Measurements from ENCODE around the gene SETD1B.

SETD1B gene

DNA sequence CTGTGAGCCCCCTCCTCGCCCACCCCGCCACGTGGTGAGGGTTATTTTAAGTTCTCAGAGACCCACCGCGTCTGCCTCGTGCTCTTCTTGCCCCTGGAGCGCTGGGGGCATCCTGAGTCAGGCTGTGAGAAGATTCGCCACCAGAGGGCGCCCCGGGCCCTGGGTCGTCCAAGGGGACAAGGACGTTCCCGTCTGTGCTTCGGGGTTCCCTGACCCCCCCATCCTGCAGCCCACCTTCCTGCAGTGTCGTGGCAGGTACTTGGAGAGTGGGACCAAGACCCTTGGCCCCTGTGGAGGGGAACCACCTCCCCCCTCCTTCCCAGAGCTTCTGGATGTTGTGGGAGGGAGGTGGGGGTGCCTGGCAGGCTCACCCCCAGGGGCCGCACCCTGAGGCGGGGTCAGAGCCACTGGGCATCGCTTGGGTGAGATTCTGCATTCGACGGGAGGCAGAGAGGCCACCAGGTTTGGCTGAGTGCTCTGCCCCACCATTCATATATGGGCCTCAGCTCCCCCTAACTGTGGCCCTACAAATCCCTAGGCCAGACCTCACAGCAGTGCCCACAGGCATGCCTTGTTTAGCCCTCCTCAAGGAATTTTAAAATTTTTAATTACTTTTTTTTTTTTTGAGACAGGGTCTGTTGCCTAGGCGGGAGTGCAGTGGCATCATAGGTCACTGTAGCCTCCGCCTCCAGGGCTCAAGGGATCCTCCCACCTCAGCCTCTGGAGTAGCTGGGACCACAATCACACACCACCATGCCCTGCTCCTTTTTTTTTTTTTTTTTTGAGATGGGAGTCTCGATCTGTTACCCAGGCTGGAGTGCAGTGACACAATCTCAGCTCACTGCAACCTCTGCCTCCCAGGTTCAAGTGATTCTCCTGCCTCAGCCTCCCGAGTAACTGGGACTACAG lies 27.4 kb upstream of the SETD1B start:
- H3K27me3 ChIP-seq (ENCODE audit: insufficient read depth, low read length, poor library complexity): no peaks in the 10 kb centered on the region
- H3K56ac ChIP-seq (ENCODE audit: low read length): peak overlapping the region; percentile 42
- whole genome bisulfite sequencing (ENCODE audit: extremely low coverage, insufficient coverage, low lambda C conversion rate): no CpG with 5 or more reads among the region's 24 CpGs
- H3K79me1 ChIP-seq (ENCODE audit: low read length): no peaks in the 10 kb centered on the region
- H3K4me3 ChIP-seq (ENCODE audit: low read length): no peak overlapping the region
- H3K4me1 ChIP-seq (ENCODE audit: control insufficient read depth, low read depth, low read length): no peaks in the 10 kb centered on the region
- H2BK15ac ChIP-seq (replicated peaks; ENCODE audit: low read depth): no peak overlapping the region
- H3K4ac ChIP-seq (ENCODE audit: low read depth, low read length): no peak overlapping the region
- H4K5ac ChIP-seq (ENCODE audit: low read length): no peak overlapping the region
- H3K23ac ChIP-seq (ENCODE audit: low read length): no peak overlapping the region
- H2BK120ac ChIP-seq (ENCODE audit: low read depth, low read length): no peak overlapping the region
- no peak overlapping the region for H3K4me2 ChIP-seq (ENCODE audit: low read length)
- H2AK5ac ChIP-seq (ENCODE audit: low read length): no peak overlapping the region
- H4K8ac ChIP-seq (ENCODE audit: low read depth, low read length): no peak overlapping the region
- no peaks in the 10 kb centered on the region for H3K79me2 ChIP-seq (ENCODE audit: control insufficient read depth, insufficient read depth, low read length)
- DNase-seq: peak; percentile 73
- no peak overlapping the region for H3K27ac ChIP-seq (ENCODE audit: low read depth, low read length)
- peaks cover 2% of the 10 kb centered on the region for H3K36me3 ChIP-seq (ENCODE audit: control insufficient read depth, insufficient read depth, low read length)
- H3K18ac ChIP-seq (ENCODE audit: low read length): no peak overlapping the region
- H3K9ac ChIP-seq (ENCODE audit: low read length): no peak overlapping the region
- no peak overlapping the region for H2BK5ac ChIP-seq (ENCODE audit: low read length)

DNA sequence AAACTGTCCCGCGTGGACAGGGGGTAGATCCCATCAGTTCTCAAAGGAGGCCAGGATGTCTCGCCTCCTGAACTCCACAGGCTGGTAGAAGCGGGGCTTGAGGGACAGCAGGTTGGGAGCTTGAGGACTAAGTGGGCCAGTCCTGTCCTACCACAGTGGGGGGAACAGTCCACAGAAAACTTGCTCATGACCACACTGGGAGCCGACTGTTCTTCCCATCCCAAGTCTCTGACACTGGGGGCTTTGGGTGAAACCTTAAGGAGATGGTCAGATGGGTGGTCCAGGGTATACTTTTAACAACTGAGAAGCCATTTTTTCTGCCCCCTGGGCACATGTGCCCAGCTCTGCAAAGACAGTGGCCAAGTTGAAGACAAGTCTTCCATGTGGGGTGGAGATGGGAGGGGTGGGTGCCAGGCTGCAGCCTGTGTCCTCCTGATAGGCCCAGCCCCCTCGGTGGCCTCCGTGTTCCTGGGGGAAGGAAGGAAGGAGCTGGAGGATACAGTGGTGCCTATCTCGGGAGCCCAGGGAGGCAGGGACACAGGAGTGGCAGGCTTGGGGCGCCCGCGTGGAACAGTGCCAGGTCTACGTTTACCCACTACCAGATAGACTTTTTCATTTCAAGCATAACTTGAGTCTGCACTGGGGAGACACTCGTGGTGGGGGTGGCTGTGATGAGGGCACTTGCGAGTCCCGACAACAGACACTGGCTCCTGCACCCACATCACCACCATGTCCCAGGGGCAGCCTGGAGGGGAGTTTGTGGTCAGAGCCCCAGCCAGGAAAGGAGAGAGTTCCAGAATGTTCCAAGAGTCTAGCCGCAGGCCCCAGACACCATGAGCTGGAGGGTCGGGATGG lies 25.0 kb upstream of the SETD1B start:
- Histone ChIP-seq H3K4ac (ENCODE audit: low read depth, low read length) (no peak overlapping the region), H3K36me3 (ENCODE audit: control insufficient read depth, insufficient read depth, low read length) (peaks cover 2% of the 10 kb centered on the region), H3K79me1 (ENCODE audit: low read length) (no peaks in the 10 kb centered on the region), H2BK120ac (ENCODE audit: low read depth, low read length) (no peak overlapping the region), H4K5ac (ENCODE audit: low read length) (no peak overlapping the region), H3K56ac (ENCODE audit: low read length) (no peak overlapping the region), H2BK5ac (ENCODE audit: low read length) (no peak overlapping the region), H3K23ac (ENCODE audit: low read length) (no peak overlapping the region), H2BK15ac (replicated peaks; ENCODE audit: low read depth) (no peak overlapping the region), H3K9ac (ENCODE audit: low read length) (no peak overlapping the region), H3K79me2 (ENCODE audit: control insufficient read depth, insufficient read depth, low read length) (no peaks in the 10 kb centered on the region), H3K27ac (ENCODE audit: low read depth, low read length) (no peak overlapping the region), H3K4me3 (ENCODE audit: low read length) (no peak overlapping the region), H4K8ac (ENCODE audit: low read depth, low read length) (no peak overlapping the region), H2AK5ac (ENCODE audit: low read length) (no peak overlapping the region), H3K27me3 (ENCODE audit: insufficient read depth, low read length, poor library complexity) (no peaks in the 10 kb centered on the region), H3K4me2 (ENCODE audit: low read length) (no peak overlapping the region), H3K18ac (ENCODE audit: low read length) (no peak overlapping the region), H3K4me1 (ENCODE audit: control insufficient read depth, low read depth, low read length) (no peaks in the 10 kb centered on the region)
- DNase-seq: no peak
- no CpG with 5 or more reads among the region's 17 CpGs for WGBS (ENCODE audit: extremely low coverage, insufficient coverage, low lambda C conversion rate)

DNA sequence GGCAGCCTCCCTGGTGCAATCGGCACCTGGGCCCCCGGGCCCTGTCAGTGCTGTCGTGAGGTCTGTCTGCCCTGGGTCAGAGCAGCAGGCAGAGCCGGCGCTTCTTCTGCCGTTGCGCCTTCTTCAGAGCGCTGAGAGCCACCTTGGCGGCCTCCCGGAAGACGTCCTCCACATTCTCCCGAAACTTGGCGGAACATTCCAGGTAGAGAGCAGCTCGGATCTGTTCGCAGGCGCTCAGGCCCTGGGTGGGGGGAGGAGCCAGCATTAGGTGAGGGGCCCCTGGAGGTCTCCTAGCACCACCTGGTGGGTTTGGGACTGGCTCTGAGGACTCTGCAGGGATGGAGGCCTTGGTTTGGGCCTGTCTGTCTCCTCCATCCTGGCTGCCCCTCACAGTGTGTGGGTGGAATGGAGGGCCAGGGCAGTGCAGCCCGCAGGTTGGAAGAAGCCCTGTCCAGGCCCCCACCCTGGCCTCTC lies 24.4 kb upstream of the SETD1B start:
- DNase-seq: no peak
- Histone ChIP-seq H3K9ac (ENCODE audit: low read length) (no peak overlapping the region), H2BK5ac (ENCODE audit: low read length) (no peak overlapping the region), H2BK120ac (ENCODE audit: low read depth, low read length) (no peak overlapping the region), H3K27ac (ENCODE audit: low read depth, low read length) (no peak overlapping the region), H3K27me3 (ENCODE audit: insufficient read depth, low read length, poor library complexity) (no peaks in the 10 kb centered on the region), H2AK5ac (ENCODE audit: low read length) (no peak overlapping the region), H3K4ac (ENCODE audit: low read depth, low read length) (no peak overlapping the region), H3K23ac (ENCODE audit: low read length) (no peak overlapping the region), H3K4me3 (ENCODE audit: low read length) (no peak overlapping the region), H3K79me1 (ENCODE audit: low read length) (no peaks in the 10 kb centered on the region), H3K79me2 (ENCODE audit: control insufficient read depth, insufficient read depth, low read length) (no peaks in the 10 kb centered on the region), H2BK15ac (replicated peaks; ENCODE audit: low read depth) (no peak overlapping the region), H3K4me1 (ENCODE audit: control insufficient read depth, low read depth, low read length) (no peaks in the 10 kb centered on the region), H4K8ac (ENCODE audit: low read depth, low read length) (no peak overlapping the region), H3K56ac (ENCODE audit: low read length) (no peak overlapping the region), H4K5ac (ENCODE audit: low read length) (no peak overlapping the region), H3K4me2 (ENCODE audit: low read length) (no peak overlapping the region), H3K36me3 (ENCODE audit: control insufficient read depth, insufficient read depth, low read length) (peaks cover 2% of the 10 kb centered on the region), H3K18ac (ENCODE audit: low read length) (no peak overlapping the region)
- no CpG with 5 or more reads among the region's 17 CpGs for WGBS (ENCODE audit: extremely low coverage, insufficient coverage, low lambda C conversion rate)

DNA sequence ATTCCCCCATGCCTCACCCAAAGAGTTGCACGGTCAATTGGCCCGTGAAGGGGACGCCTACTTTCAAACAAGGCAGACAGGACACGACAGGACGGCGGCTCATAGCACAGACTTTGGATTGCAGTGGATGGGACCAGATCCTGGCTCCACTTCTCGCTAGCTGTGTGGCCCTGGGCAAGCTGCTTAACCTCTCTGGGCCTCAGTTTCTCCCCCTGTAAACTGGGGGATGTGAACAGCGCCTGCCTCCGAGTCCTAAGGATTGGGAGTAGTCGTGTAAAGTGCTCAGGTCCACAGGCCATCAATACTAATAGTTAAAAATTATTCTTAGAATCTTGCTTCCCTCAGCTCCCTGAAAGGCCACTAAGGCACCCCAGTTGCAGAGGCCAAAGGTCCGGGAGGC lies 23.4 kb upstream of the SETD1B start:
- H3K79me1 ChIP-seq (ENCODE audit: low read length): no peaks in the 10 kb centered on the region
- no peak overlapping the region for H3K23ac ChIP-seq (ENCODE audit: low read length)
- no peaks in the 10 kb centered on the region for H3K79me2 ChIP-seq (ENCODE audit: control insufficient read depth, insufficient read depth, low read length)
- no peaks in the 10 kb centered on the region for H3K4me1 ChIP-seq (ENCODE audit: control insufficient read depth, low read depth, low read length)
- peaks cover 2% of the 10 kb centered on the region for H3K36me3 ChIP-seq (ENCODE audit: control insufficient read depth, insufficient read depth, low read length)
- H3K27ac ChIP-seq (ENCODE audit: low read depth, low read length): no peak overlapping the region
- no peak overlapping the region for H2BK15ac ChIP-seq (replicated peaks; ENCODE audit: low read depth)
- H2BK5ac ChIP-seq (ENCODE audit: low read length): no peak overlapping the region
- no peak overlapping the region for H3K18ac ChIP-seq (ENCODE audit: low read length)
- H3K56ac ChIP-seq (ENCODE audit: low read length): no peak overlapping the region
- no peak overlapping the region for H3K4me2 ChIP-seq (ENCODE audit: low read length)
- no peaks in the 10 kb centered on the region for H3K27me3 ChIP-seq (ENCODE audit: insufficient read depth, low read length, poor library complexity)
- H2BK120ac ChIP-seq (ENCODE audit: low read depth, low read length): no peak overlapping the region
- H2AK5ac ChIP-seq (ENCODE audit: low read length): no peak overlapping the region
- H3K4ac ChIP-seq (ENCODE audit: low read depth, low read length): no peak overlapping the region
- H4K5ac ChIP-seq (ENCODE audit: low read length): no peak overlapping the region
- H3K9ac ChIP-seq (ENCODE audit: low read length): no peak overlapping the region
- DNase-seq: no peak
- no CpG with 5 or more reads among the region's 11 CpGs for WGBS (ENCODE audit: extremely low coverage, insufficient coverage, low lambda C conversion rate)
- H3K4me3 ChIP-seq (ENCODE audit: low read length): no peak overlapping the region
- no peak overlapping the region for H4K8ac ChIP-seq (ENCODE audit: low read depth, low read length)

DNA sequence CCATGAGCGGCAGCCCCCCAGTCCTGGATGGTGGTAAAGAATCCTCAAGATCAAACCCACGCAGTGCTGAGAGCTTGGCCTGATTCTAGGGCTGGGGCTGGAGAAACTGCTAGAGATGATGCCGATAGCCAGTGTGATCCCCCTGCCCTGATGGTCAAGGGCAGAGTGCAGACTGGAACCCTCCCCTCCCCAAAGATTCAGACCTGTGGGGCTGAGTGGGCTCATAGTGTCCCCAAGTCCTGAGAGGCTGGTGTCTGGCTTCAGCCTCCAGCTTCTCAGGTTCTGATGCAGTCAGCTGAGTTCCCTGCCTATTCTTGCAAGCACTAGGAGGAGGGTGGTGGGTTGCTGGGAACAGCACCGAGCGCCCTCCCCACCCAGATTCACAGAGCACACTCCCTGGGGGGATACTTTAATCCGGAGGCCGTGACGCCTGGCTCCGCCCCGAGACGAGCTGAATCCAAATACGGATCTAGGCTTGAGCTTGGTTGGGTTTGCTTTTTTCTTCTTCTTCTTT lies 22.3 kb upstream of the SETD1B start:
- H3K27me3 ChIP-seq (ENCODE audit: insufficient read depth, low read length, poor library complexity): no peaks in the 10 kb centered on the region
- no CpG with 5 or more reads among the region's 12 CpGs for WGBS (ENCODE audit: extremely low coverage, insufficient coverage, low lambda C conversion rate)
- no peaks in the 10 kb centered on the region for H3K79me2 ChIP-seq (ENCODE audit: control insufficient read depth, insufficient read depth, low read length)
- H3K4me1 ChIP-seq (ENCODE audit: control insufficient read depth, low read depth, low read length): no peaks in the 10 kb centered on the region
- no peak overlapping the region for H3K9ac ChIP-seq (ENCODE audit: low read length)
- no peak overlapping the region for H3K18ac ChIP-seq (ENCODE audit: low read length)
- H4K8ac ChIP-seq (ENCODE audit: low read depth, low read length): no peak overlapping the region
- no peak overlapping the region for H3K4ac ChIP-seq (ENCODE audit: low read depth, low read length)
- H2BK120ac ChIP-seq (ENCODE audit: low read depth, low read length): no peak overlapping the region
- H3K4me3 ChIP-seq (ENCODE audit: low read length): no peak overlapping the region
- no peak overlapping the region for H3K4me2 ChIP-seq (ENCODE audit: low read length)
- no peak overlapping the region for H2BK15ac ChIP-seq (replicated peaks; ENCODE audit: low read depth)
- H2AK5ac ChIP-seq (ENCODE audit: low read length): no peak overlapping the region
- H3K27ac ChIP-seq (ENCODE audit: low read depth, low read length): no peak overlapping the region
- H3K23ac ChIP-seq (ENCODE audit: low read length): no peak overlapping the region
- H4K5ac ChIP-seq (ENCODE audit: low read length): no peak overlapping the region
- peaks cover 2% of the 10 kb centered on the region for H3K36me3 ChIP-seq (ENCODE audit: control insufficient read depth, insufficient read depth, low read length)
- DNase-seq: no peak
- H2BK5ac ChIP-seq (ENCODE audit: low read length): no peak overlapping the region
- no peak overlapping the region for H3K56ac ChIP-seq (ENCODE audit: low read length)
- H3K79me1 ChIP-seq (ENCODE audit: low read length): no peaks in the 10 kb centered on the region

Data from mesendoderm (in vitro differentiated cells).